ENCODE measurements around the gene ACSM3.
"Not testable (repeated sequence)": the region's sequence is repeated elsewhere in the genome, so short reads cannot be mapped to it uniquely, and the experiment has no call there.

ACSM3 gene

GRCh38 chr16:20763461-20764232, at the start of gene ACSM3:
ACSM3 (plus strand) TSS chr16:20764014; CDS start chr16:20770035, 6,021 bp downstream.
- peak in 4 of 14 donors; percentile 4 to 30 (median 8) for DNase-seq

- DNase-seq, result not testable (repeated sequence)
These were observed 46.1 kb upstream of the ACSM3 start for GRCh38 chr16:20717718-20718117.

GRCh38 chr16:20720251-20720650, 43.6 kb upstream of the ACSM3 start:
- no peak for DNase-seq

- DNase-seq, result no peak
These were observed 37.2 kb upstream of the ACSM3 start for GRCh38 chr16:20726661-20727060.

- no peak for DNase-seq
These were observed 36.6 kb upstream of the ACSM3 start for GRCh38 chr16:20727181-20727580.

- DNase-seq, result no peak
These were observed 34.7 kb upstream of the ACSM3 start for GRCh38 chr16:20729141-20729540.

- DNase-seq, result no peak
These were observed 29.8 kb upstream of the ACSM3 start for GRCh38 chr16:20734056-20734455.

- DNase-seq, result no peak
These were observed 29.0 kb upstream of the ACSM3 start for GRCh38 chr16:20734782-20735181.

GRCh38 chr16:20735490-20735889, 28.3 kb upstream of the ACSM3 start:
- DNase-seq, result no peak

- DNase-seq, result no peak
These were observed 23.6 kb upstream of the ACSM3 start for GRCh38 chr16:20740007-20740883.

GRCh38 chr16:20740901-20741521, 22.8 kb upstream of the ACSM3 start:
- DNase-seq, result peak; percentile 28 to 92 (median 85)

- peak; percentile 40 to 92 (median 86) for DNase-seq
These were observed 22.1 kb upstream of the ACSM3 start, which contains the start of gene THUMPD1 for GRCh38 chr16:20741554-20742285. THUMPD1 (minus strand) TSS chr16:20741818; CDS start chr16:20741739, 79 bp downstream.

- peak in 1 of 14 donors; percentile 20 for DNase-seq
These were observed 20.2 kb upstream of the ACSM3 start for GRCh38 chr16:20743591-20743990.

GRCh38 chr16:20744922-20745440, 18.8 kb upstream of the ACSM3 start:
- no peak for DNase-seq

GRCh38 chr16:20746461-20746860, 17.4 kb upstream of the ACSM3 start:
- no peak for DNase-seq

GRCh38 chr16:20747030-20747816, 16.6 kb upstream of the ACSM3 start:
- DNase-seq, result no peak

GRCh38 chr16:20749474-20749873, 14.3 kb upstream of the ACSM3 start:
- no peak for DNase-seq

- no peak for DNase-seq
These were observed 13.3 kb upstream of the ACSM3 start for GRCh38 chr16:20750558-20750957.

GRCh38 chr16:20753727-20754126, 10.1 kb upstream of the ACSM3 start:
- no peak for DNase-seq

GRCh38 chr16:20755238-20755637, 8.6 kb upstream of the ACSM3 start:
- no peak for DNase-seq

GRCh38 chr16:20755799-20756198, 8.0 kb upstream of the ACSM3 start:
- DNase-seq, result not testable (repeated sequence)

Measured in C1 segment of cervical spinal cord (tissue), 14 donors.